Activated CD4-positive, alpha-beta T cell treated with anti-CD3 and anti-CD28 coated beads, Interleukin-2, amount 10 ng/mL, durations not matched to agents 7 days and 5 days (primary cell): ENCODE data around the gene PSMG3. TPM values are rescaled to one million over a fixed set of nuclear protein-coding genes. Genes with fewer than 3 reads are reported as not detected.

Experiments used
- CTCF ChIA-PET: fragments of 350-600 bp; sonication (Branson Sonifier 250); formaldehyde crosslinking; loops from one replicate; lab custom pipeline; 2021; ENCODE audit warnings: antibody characterized with exemption; lab: Charles Lee
- POLR2A ChIA-PET: fragments of 350-600 bp; sonication (Branson Sonifier 250); formaldehyde crosslinking; loops from one replicate; lab custom pipeline; 2021; ENCODE audit warnings: antibody characterized with exemption; lab: Charles Lee
- DNase-seq: peaks from one replicate; pipeline ENCODE4 v3.0.0-alpha.2; 2020
- H3K27ac Mint-ChIP-seq: one replicate; pipeline ENCODE4 v1.8.0; 2021; ENCODE audit warnings: mild to moderate bottlenecking, moderate library complexity, mixed read lengths
- H3K27me3 Mint-ChIP-seq: one replicate; pipeline ENCODE4 v1.8.0; 2021; ENCODE audit warnings: mixed read lengths
- H3K36me3 Mint-ChIP-seq: one replicate; pipeline ENCODE4 v1.8.0; 2021; ENCODE audit warnings: low read depth, mixed read lengths
- H3K4me1 Mint-ChIP-seq: one replicate; pipeline ENCODE4 v1.8.0; 2021; ENCODE audit warnings: mixed read lengths
- H3K4me3 Mint-ChIP-seq: one replicate; pipeline ENCODE4 v1.8.0; 2021; ENCODE audit warnings: mild to moderate bottlenecking, moderate library complexity, mixed read lengths
- H3K9me3 Mint-ChIP-seq: one replicate; pipeline ENCODE4 v1.8.0; 2021; ENCODE audit warnings: mixed read lengths
- total RNA-seq, 2 experiments: library from RNA; stranded (reverse); gene quantifications; one replicate each; pipeline ENCODE4 v1.2.3, GENCODE V29; 2021

PSMG3 gene
- total RNA-seq, 2 experiments from 2014 or later = 23.1 to 29.3 TPM

DNA sequence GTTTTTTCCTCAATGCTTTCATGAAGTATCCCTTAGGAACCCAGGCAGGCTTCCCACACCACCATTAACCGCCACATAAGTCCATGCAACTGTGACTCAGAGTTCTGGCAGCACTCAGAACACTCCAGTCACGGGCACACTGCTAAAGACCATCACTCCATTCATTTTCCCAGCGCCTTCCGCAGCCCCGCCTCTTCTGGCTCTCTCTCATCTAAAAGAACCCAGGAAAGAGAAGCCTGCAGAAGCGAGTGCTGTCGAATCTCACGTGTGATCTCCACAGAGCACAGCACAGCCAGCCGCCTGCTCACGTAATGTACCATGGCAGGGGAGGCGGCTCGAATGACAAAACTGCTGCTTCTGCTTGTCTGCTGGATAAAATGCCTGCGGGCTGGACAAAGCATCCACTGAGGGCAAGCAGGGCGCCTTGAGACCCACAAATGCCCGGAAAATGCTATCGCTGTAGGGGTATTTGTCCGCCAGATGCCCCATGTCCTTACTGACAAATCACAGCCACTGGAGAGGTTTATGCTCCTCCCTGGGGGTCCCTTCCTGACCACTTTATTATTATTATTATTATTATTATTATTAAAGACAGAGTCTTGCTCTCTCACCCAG is 1.8 kb downstream of the PSMG3 start:
- peaks cover 11% of the 10 kb centered on the region for H3K36me3 Mint-ChIP-seq
- H3K4me3 Mint-ChIP-seq = peak overlapping the region; percentile 86
- POLR2A ChIA-PET = no interaction called here
- H3K27me3 Mint-ChIP-seq = no peaks in the 10 kb centered on the region
- CTCF ChIA-PET = no interaction called here
- no peak for DNase-seq
- H3K4me1 Mint-ChIP-seq = peaks cover 35% of the 10 kb centered on the region
- no peaks in the 10 kb centered on the region for H3K9me3 Mint-ChIP-seq
- no peak overlapping the region for H3K27ac Mint-ChIP-seq

DNA sequence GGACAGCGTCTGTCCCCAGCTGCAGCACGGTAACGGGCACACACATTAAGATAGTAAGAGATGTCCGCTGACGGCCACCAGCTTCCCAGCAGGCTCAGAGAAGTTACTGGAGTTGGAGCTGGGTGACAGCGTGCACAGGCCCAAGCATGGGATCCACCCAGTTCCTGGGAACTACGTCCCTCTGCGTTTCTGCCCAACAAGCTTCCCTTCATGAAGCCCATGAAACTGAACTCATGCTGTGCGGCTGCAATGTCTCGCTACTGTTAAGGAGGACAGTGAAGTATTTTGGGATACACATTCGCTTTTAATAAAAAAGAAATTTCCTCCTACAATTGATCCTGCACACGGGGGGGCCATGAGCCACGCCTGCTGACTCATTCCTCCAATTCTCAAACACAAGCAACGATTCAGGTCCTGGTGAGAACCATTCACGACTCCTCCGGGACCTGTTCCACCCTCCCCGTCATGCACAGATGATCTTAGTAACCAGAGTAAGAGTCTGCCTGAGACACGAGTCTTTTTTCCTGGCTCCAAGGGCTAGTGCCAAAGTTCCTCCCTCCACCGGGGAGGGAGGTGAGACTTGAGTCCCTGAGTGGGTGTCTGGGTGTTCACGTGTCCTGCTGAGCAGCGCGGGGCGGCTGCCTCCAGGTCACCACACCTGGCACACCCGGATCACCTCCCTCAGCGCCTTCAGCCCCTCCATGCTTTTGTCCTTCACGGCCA is 2.6 kb downstream of the PSMG3 start:
- CTCF ChIA-PET = no interaction called here

DNA sequence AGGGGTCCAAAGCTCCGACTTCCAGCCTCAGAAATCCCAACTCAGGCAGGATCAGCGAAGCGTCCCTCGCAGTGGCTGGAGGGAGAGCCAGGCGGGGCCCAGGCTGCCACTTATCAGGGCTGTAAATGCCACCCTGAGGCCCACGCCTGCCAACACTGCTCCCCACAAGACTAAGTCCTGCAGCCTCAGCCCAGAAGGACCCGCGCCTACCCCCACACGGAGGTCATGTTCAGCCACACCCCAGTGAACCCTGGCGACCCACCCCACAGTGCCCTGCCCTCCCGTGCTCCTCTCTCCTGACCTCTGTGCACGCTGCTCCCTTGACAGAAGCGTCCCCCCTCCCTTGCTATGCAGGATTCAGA is 3.2 kb downstream of the PSMG3 start:
- Mint-ChIP-seq H3K27ac (peak overlapping the region; percentile 66), H3K36me3 (peaks cover 11% of the 10 kb centered on the region), H3K4me1 (peaks cover 25% of the 10 kb centered on the region), H3K27me3 (no peaks in the 10 kb centered on the region), H3K4me3 (no peak overlapping the region), H3K9me3 (no peaks in the 10 kb centered on the region)
- POLR2A ChIA-PET = interaction anchor here (0.6 kb wide), 1 partner anchor 389 kb away, joined by 3 read pairs; no protein-coding TSS in a partner anchor
- CTCF ChIA-PET = no interaction called here
- DNase-seq = no peak

More for the DNA sequence above, 2.6 kb downstream of the PSMG3 start:
- POLR2A ChIA-PET = no interaction called here
- Mint-ChIP-seq H3K36me3 (peaks cover 11% of the 10 kb centered on the region), H3K4me1 (peaks cover 30% of the 10 kb centered on the region), H3K27me3 (no peaks in the 10 kb centered on the region), H3K4me3 (no peak overlapping the region), H3K9me3 (no peaks in the 10 kb centered on the region), H3K27ac (peak overlapping the region; percentile 66)
- DNase-seq = no peak

DNA sequence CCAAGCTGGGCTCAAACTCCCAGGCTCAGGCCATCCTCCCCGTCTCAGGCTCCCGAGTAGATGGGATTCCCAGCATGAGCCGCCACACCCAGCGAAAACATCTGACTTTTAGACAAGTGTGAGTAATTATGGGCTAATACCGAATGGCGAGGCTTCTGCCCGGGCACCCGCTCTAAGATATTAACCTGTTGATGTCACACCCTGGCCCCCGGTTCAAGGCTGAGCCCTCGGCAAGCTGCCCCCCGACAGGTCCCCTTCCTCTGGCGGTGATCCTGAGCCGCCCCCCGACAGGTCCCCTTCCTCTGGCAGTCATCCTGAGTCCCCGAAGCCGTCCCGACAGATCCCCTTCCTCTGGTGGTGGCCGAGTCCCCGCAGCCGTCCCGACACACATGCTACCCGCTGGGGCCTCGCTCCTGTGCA is 5.2 kb downstream of the PSMG3 start:
- no peaks in the 10 kb centered on the region for H3K9me3 Mint-ChIP-seq
- CTCF ChIA-PET = no interaction called here
- POLR2A ChIA-PET = no interaction called here
- no peak for DNase-seq
- no peak overlapping the region for H3K27ac Mint-ChIP-seq
- H3K4me3 Mint-ChIP-seq = no peak overlapping the region
- peaks cover 11% of the 10 kb centered on the region for H3K36me3 Mint-ChIP-seq
- H3K4me1 Mint-ChIP-seq = peaks cover 16% of the 10 kb centered on the region
- no peaks in the 10 kb centered on the region for H3K27me3 Mint-ChIP-seq

DNA sequence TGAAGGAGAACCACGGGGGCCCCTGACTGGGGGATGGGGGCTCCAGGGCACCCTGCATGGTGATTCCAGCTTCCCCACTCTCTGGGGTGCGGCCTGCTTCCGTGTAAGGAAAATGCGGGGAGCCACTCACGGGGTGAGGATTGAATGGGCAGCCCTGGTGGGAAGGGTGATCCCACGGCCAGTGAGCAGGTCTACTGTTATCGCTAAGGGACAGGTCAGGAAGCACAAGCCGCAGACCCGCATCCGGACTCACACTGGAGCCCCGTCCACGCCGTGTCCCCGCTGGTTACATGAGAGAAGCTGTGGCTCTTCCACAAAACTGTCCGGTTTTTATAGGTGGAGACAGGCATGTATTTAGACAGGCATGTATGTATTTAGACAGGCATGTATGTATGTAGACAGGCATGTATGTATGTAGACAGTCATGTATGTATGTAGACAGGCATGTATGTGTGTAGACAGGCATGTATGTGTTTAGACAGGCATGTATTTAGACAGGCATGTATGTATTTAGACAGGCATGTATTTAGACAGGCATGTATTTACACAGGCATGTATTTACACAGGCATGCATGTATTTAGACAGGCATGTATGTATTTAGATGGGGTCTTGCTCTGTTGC is 5.7 kb downstream of the PSMG3 start:
- DNase-seq = no peak
- Mint-ChIP-seq H3K27me3 (no peaks in the 10 kb centered on the region), H3K27ac (no peak overlapping the region), H3K9me3 (no peaks in the 10 kb centered on the region), H3K4me3 (no peak overlapping the region), H3K4me1 (peaks cover 15% of the 10 kb centered on the region), H3K36me3 (peaks cover 11% of the 10 kb centered on the region)
- CTCF ChIA-PET = no interaction called here
- POLR2A ChIA-PET = no interaction called here

DNA sequence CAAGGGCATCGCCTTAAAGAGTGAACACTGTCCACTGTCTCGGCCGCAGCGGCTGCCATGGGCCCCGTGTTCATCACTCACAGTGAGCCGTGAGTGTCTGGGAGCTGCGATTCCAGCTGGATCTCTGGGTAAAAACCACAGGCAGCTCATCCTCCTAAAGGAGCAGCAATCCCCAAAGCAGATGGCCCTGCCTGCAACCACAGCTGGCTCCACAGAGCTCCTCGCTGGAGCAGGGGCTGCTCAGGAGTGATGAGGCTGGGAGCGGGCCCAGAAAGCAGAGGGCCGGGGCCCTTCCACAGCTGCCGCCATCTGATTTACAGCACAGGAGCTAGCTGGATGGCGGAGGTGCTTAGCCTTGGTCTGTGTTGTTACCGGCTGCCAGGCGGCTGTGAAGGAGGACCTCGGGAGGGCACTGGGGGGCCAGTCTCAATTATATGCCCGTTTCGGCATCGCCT is 7.2 kb downstream of the PSMG3 start:
- DNase-seq = no peak
- CTCF ChIA-PET = no interaction called here
- Mint-ChIP-seq H3K27ac (no peak overlapping the region), H3K27me3 (no peaks in the 10 kb centered on the region), H3K4me1 (peaks cover 3% of the 10 kb centered on the region), H3K36me3 (peaks cover 6% of the 10 kb centered on the region), H3K9me3 (no peaks in the 10 kb centered on the region), H3K4me3 (no peak overlapping the region)
- POLR2A ChIA-PET = no interaction called here

DNA sequence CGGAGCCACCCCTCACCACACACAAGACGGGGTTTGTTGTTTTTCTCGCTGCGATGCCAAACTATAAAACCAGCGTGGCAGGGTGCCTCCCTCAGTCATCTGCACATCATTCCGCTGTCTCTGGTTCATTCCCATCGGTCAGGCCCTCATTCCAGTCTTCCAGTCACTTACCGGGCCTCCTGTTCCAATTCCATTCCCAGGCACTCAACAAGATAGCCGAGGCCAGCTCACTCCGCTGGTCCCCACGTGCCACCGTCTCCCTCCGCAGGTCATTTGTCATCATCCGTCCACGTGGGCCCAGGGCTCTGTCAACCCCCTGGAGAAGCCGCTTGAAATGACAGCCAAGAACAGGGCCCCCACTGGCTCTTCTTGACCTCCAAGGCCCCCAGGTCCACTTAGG is 7.7 kb downstream of the PSMG3 start:
- DNase-seq = no peak
- Mint-ChIP-seq H3K4me3 (no peak overlapping the region), H3K4me1 (peaks cover 3% of the 10 kb centered on the region), H3K9me3 (no peaks in the 10 kb centered on the region), H3K27ac (no peak overlapping the region), H3K27me3 (no peaks in the 10 kb centered on the region), H3K36me3 (peaks cover 5% of the 10 kb centered on the region)
- POLR2A ChIA-PET = no interaction called here
- CTCF ChIA-PET = no interaction called here

DNA sequence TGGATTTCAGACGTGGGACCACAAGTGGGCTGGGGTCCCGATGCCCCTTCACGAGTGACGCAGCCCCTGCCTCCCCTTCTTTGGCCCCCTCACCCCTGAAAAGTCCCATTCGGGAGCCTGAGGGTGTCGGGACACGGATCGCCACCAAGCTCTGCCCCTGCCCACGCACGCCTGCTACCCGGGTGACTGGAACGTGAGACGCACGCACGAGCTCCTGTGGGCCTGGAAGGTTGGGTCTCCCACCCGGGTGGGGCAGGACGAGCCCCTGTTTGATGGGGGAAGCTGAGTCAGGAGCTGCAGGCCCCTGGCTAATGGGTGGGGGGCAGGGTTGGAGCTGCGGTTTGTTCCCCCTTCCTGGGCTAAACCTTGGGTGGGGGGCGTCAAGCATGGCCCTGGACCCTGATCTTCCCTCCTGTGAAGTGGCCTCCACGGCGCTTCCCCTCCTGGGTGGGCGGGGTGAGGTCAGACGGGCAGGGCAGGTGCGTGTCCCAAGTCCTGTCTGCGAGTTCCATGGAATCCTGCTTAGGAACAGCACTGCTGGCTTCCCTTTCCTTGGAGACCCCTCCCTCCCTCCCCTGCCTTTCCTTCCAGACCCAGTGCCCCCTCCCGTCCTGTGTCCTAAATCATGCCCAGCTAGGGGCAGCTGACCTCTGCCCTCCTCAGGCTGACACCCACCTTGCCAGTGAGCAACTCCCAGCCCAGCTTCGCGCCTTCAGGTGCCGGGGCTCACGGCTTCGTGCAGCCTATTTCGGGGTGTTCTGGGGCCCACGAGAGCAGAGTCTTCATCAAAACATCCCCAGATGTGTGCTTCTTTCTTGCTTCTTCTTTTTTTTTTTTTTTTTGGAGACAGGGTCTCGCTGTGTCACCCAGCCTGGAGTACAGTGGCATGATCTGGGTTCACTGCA is 8.5 kb downstream of the PSMG3 start:
- Mint-ChIP-seq H3K27ac (no peak overlapping the region), H3K4me1 (peaks cover 2% of the 10 kb centered on the region), H3K4me3 (no peak overlapping the region), H3K9me3 (no peaks in the 10 kb centered on the region), H3K36me3 (no peaks in the 10 kb centered on the region), H3K27me3 (no peaks in the 10 kb centered on the region)
- ChIA-PET CTCF (interaction anchor here (0.6 kb wide), 1 partner anchor 731 kb away, joined by 3 read pairs; no protein-coding TSS in a partner anchor), POLR2A (interaction anchor here (0.6 kb wide), 1 partner anchor 11 kb away, joined by 4 read pairs; no protein-coding TSS in a partner anchor)
- DNase-seq = no peak

DNA sequence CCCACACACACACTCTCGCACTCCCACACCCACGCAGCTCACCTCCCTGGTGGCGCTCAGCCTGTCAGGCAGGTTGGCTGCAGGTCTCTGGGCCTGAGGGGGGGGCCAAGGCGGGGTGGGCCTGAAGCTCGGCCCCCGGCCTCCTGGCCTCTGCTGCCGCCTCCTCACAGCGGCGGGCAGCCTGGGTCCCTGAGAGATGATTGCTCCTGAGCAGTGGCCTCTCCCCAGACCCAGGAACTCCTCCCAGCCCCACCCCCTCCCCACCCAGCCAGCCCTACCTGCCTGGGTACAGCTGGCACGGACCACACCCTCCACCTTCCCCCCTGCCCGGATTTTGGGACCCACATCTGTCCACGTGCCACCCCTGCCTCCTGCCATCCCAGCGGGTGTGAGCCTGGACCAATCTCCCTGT is 9.2 kb downstream of the PSMG3 start:
- POLR2A ChIA-PET = interaction anchor here (0.6 kb wide), 1 partner anchor 11 kb away, joined by 4 read pairs; no protein-coding TSS in a partner anchor
- H3K27ac Mint-ChIP-seq = no peak overlapping the region
- DNase-seq = no peak
- no peaks in the 10 kb centered on the region for H3K9me3 Mint-ChIP-seq
- H3K27me3 Mint-ChIP-seq = no peaks in the 10 kb centered on the region
- peaks cover 3% of the 10 kb centered on the region for H3K4me1 Mint-ChIP-seq
- no peaks in the 10 kb centered on the region for H3K36me3 Mint-ChIP-seq
- CTCF ChIA-PET = no interaction called here
- H3K4me3 Mint-ChIP-seq = no peak overlapping the region

DNA sequence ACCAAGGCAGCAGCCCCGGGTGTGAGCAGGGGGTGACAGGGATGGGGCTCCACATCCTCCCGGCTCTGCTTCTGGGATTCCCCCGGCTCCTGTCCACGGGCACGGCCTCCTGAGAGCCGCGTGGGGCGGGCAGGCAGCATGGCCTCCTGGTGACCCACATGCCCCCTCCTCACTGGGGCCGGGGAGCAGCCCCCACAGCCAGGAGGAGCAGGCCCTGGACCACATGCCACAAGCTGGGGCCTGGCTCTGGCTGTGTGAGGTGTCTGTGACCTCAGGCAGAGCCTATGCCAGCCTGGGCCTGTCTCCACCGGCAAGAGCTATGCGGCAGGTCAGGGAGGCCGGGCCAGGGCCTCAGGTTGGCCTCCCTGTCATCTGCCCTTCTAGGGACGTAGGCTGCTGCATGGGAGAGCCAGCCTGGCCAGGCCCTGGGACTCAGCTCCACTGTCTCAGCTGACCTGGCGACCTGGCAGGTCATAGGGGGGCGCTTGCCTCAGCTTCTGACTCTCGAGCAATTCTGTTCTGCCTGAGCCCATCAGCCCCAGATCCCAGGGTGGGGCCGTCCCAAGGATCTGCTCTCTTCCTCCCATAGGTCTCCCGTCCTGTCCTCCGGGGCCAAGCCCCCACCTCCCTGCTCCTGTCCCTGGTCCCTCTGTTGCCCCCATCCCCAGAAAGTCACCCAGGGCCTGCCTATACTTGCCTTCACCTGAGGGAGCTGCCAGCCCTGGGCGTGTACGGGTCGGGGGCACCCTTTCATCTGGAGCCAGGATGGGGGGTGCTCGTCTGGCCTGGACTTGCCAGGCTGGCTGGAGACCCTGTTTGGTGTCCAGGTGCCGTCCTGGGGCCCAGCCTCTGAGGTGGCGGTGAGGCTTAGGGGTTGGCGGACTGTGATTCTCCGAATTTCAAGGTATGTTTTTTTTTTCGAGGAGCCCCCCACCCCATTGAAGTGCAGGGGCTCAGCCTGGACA is 9.9 kb downstream of the PSMG3 start:
- ChIA-PET CTCF (interaction anchor here (0.5 kb wide), 1 partner anchor 780 kb away, joined by 3 read pairs; no protein-coding TSS in a partner anchor), POLR2A (no interaction called here)
- no peaks in the 10 kb centered on the region for H3K36me3 Mint-ChIP-seq
- H3K4me3 Mint-ChIP-seq = no peak overlapping the region
- H3K27me3 Mint-ChIP-seq = no peaks in the 10 kb centered on the region
- no peaks in the 10 kb centered on the region for H3K9me3 Mint-ChIP-seq
- DNase-seq = no peak
- H3K4me1 Mint-ChIP-seq = peaks cover 3% of the 10 kb centered on the region
- no peak overlapping the region for H3K27ac Mint-ChIP-seq

DNA sequence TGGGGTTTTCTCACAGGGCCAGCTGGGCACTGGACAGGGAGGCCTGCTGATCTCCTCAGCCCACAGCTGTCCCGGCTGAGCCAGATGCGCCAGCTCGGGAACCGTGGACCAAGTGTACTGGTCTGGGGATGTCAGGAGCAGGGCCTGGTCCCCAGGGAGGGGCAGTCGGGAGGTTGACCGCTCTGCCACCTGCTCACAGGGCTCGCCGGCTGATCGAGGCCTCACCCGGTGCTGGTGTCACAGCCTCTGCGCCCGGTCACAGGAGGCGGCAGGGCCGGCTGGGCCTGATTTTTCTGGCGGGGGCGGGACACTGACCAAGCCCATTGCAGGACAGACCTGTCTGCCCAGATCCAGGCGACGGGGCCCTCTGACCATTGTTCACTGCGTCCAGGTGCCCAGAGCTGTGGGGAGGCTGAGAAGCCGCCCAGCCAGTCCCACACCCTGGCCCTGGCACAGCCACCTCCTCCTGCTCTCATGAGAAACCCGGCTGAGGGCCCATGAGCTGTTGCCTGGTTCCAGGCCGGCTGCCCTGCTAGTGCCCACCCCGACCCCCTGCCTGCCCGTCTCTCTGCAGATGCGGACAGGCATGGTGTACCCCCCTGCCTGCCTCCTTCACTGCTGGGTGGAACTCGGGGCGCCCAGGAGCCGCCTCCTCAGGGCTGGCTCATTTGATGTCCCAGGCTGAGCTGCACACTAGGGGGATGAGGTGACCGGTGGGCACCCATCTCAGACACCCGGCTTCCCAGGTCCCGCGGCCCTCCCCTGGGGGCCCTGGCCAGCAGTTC is 10.8 kb downstream of the PSMG3 start:
- POLR2A ChIA-PET = no interaction called here
- DNase-seq = no peak
- no peaks in the 10 kb centered on the region for H3K36me3 Mint-ChIP-seq
- no peaks in the 10 kb centered on the region for H3K27me3 Mint-ChIP-seq
- H3K4me3 Mint-ChIP-seq = no peak overlapping the region
- no peaks in the 10 kb centered on the region for H3K9me3 Mint-ChIP-seq
- H3K27ac Mint-ChIP-seq = no peak overlapping the region
- CTCF ChIA-PET = interaction anchor here (0.6 to 0.9 kb wide), 2 partner anchors 11 to 18 kb away, joined by 3 to 4 read pairs; no protein-coding TSS in a partner anchor
- H3K4me1 Mint-ChIP-seq = peaks cover 3% of the 10 kb centered on the region
